Activated naive CD8-positive, alpha-beta T cell treated with anti-CD3 and anti-CD28 coated beads, Interleukin-2, amount 50 U/mL, for 24 hours (primary cell): ENCODE results near the gene TADA2A.
"Not testable (repeated sequence)": the region's sequence is repeated elsewhere in the genome, so short reads cannot be mapped to it uniquely, and the experiment has no call there.

Experiments used
- ATAC-seq: fragments of 150-1000 bp; cut with Tn5 transposase; one replicate; pipeline ENCODE4 v1.10.0; 2021
- DNase-seq: peaks from one replicate; pipeline ENCODE4 v3.0.0; 2021
- H3K27ac Mint-ChIP-seq: one replicate; pipeline ENCODE4 v1.8.0; 2021; ENCODE audit warnings: mild to moderate bottlenecking, mixed read lengths
- H3K27me3 Mint-ChIP-seq: one replicate; pipeline ENCODE4 v1.8.0; 2021; ENCODE audit warnings: mixed read lengths
- H3K36me3 Mint-ChIP-seq: one replicate; pipeline ENCODE4 v1.8.0; 2021; ENCODE audit warnings: low read depth, mixed read lengths
- H3K4me1 Mint-ChIP-seq: one replicate; pipeline ENCODE4 v1.8.0; 2021; ENCODE audit warnings: mixed read lengths
- H3K4me3 Mint-ChIP-seq: one replicate; pipeline ENCODE4 v1.8.0; 2021; ENCODE audit warnings: mild to moderate bottlenecking, moderate library complexity, mixed read lengths
- H3K9me3 Mint-ChIP-seq: one replicate; pipeline ENCODE4 v1.8.0; 2021; ENCODE audit warnings: mixed read lengths

TADA2A gene

GRCh38 chr17:37422971-37423625 lies 16.4 kb downstream of the TADA2A start:
- no peak overlapping the region for H3K4me3 Mint-ChIP-seq
- H3K27ac Mint-ChIP-seq, result no peak overlapping the region
- peaks cover 45% of the 10 kb centered on the region for H3K36me3 Mint-ChIP-seq
- H3K27me3 Mint-ChIP-seq, result no peaks in the 10 kb centered on the region
- DNase-seq, result no peak
- no peak for ATAC-seq
- no peaks in the 10 kb centered on the region for H3K9me3 Mint-ChIP-seq
- no peaks in the 10 kb centered on the region for H3K4me1 Mint-ChIP-seq

- Mint-ChIP-seq H3K9me3 (no peaks in the 10 kb centered on the region), H3K4me3 (no peak overlapping the region), H3K27me3 (no peaks in the 10 kb centered on the region), H3K27ac (no peak overlapping the region), H3K4me1 (peaks cover 18% of the 10 kb centered on the region), H3K36me3 (peaks cover 50% of the 10 kb centered on the region)
- no peak for DNase-seq
- no peak for ATAC-seq
Observed at GRCh38 chr17:37425268-37425667, 18.6 kb downstream of the TADA2A start.

- ATAC-seq, result no peak
- no peaks in the 10 kb centered on the region for H3K27me3 Mint-ChIP-seq
- H3K36me3 Mint-ChIP-seq, result peaks cover 51% of the 10 kb centered on the region
- no peaks in the 10 kb centered on the region for H3K9me3 Mint-ChIP-seq
- H3K4me1 Mint-ChIP-seq, result peaks cover 35% of the 10 kb centered on the region
- H3K4me3 Mint-ChIP-seq, result no peak overlapping the region
- no peak for DNase-seq
- peak overlapping the region; percentile 85 for H3K27ac Mint-ChIP-seq
Observed at GRCh38 chr17:37429039-37429438, 22.4 kb downstream of the TADA2A start.

GRCh38 chr17:37429453-37429852 lies 22.8 kb downstream of the TADA2A start:
- DNase-seq (no peak), ATAC-seq (no peak)
- Mint-ChIP-seq H3K9me3 (no peaks in the 10 kb centered on the region), H3K36me3 (peaks cover 55% of the 10 kb centered on the region), H3K27me3 (no peaks in the 10 kb centered on the region), H3K27ac (peak overlapping the region; percentile 85), H3K4me3 (peak overlapping the region; percentile 10), H3K4me1 (peaks cover 35% of the 10 kb centered on the region)

GRCh38 chr17:37430051-37430627 lies 23.5 kb downstream of the TADA2A start:
- H3K4me3 Mint-ChIP-seq, result peak overlapping the region; percentile 10
- H3K27me3 Mint-ChIP-seq, result no peaks in the 10 kb centered on the region
- no peaks in the 10 kb centered on the region for H3K9me3 Mint-ChIP-seq
- peaks cover 35% of the 10 kb centered on the region for H3K4me1 Mint-ChIP-seq
- ATAC-seq, result peak; percentile 92
- peaks cover 55% of the 10 kb centered on the region for H3K36me3 Mint-ChIP-seq
- H3K27ac Mint-ChIP-seq, result peak overlapping the region; percentile 85
- DNase-seq, result no peak

- Mint-ChIP-seq H3K27ac (no peak overlapping the region), H3K27me3 (no peaks in the 10 kb centered on the region), H3K4me1 (peaks cover 35% of the 10 kb centered on the region), H3K4me3 (no peak overlapping the region), H3K36me3 (peaks cover 41% of the 10 kb centered on the region), H3K9me3 (no peaks in the 10 kb centered on the region)
- ATAC-seq, result no peak
- DNase-seq, result no peak
Observed at GRCh38 chr17:37432671-37433070, 26.0 kb downstream of the TADA2A start.

GRCh38 chr17:37438141-37438540 lies 31.5 kb downstream of the TADA2A start:
- Mint-ChIP-seq H3K36me3 (peaks cover 50% of the 10 kb centered on the region), H3K9me3 (no peaks in the 10 kb centered on the region)

GRCh38 chr17:37440424-37440823 lies 33.7 kb downstream of the TADA2A start:
- H3K27ac Mint-ChIP-seq, result no peak overlapping the region
- H3K27me3 Mint-ChIP-seq, result no peaks in the 10 kb centered on the region
- H3K9me3 Mint-ChIP-seq, result no peaks in the 10 kb centered on the region
- H3K4me1 Mint-ChIP-seq, result no peaks in the 10 kb centered on the region
- no peak overlapping the region for H3K4me3 Mint-ChIP-seq
- ATAC-seq (no peak), DNase-seq (no peak)
- H3K36me3 Mint-ChIP-seq, result peaks cover 54% of the 10 kb centered on the region

More at GRCh38 chr17:37438141-37438540, 31.5 kb downstream of the TADA2A start:
- H3K27ac Mint-ChIP-seq, result no peak overlapping the region
- no peak overlapping the region for H3K4me3 Mint-ChIP-seq
- H3K27me3 Mint-ChIP-seq, result no peaks in the 10 kb centered on the region
- H3K4me1 Mint-ChIP-seq, result no peaks in the 10 kb centered on the region
- DNase-seq (no peak), ATAC-seq (no peak)

- H3K4me3 Mint-ChIP-seq, H3K9me3 Mint-ChIP-seq, H3K4me1 Mint-ChIP-seq, ATAC-seq, H3K27me3 Mint-ChIP-seq, H3K27ac Mint-ChIP-seq, DNase-seq: not testable (repeated sequence)
- peaks cover 56% of the 10 kb centered on the region for H3K36me3 Mint-ChIP-seq
Observed at GRCh38 chr17:37441369-37442014, 34.8 kb downstream of the TADA2A start.

- Mint-ChIP-seq H3K27ac (no peak overlapping the region), H3K4me3 (no peak overlapping the region), H3K36me3 (peaks cover 54% of the 10 kb centered on the region), H3K4me1 (peaks cover 4% of the 10 kb centered on the region), H3K27me3 (no peaks in the 10 kb centered on the region), H3K9me3 (no peaks in the 10 kb centered on the region)
- no peak for ATAC-seq
- no peak for DNase-seq
Observed at GRCh38 chr17:37446027-37446426, 39.3 kb downstream of the TADA2A start.

- peaks cover 4% of the 10 kb centered on the region for H3K4me1 Mint-ChIP-seq
- ATAC-seq, result peak; percentile 52
- no peak overlapping the region for H3K4me3 Mint-ChIP-seq
- no peak for DNase-seq
- peaks cover 46% of the 10 kb centered on the region for H3K36me3 Mint-ChIP-seq
- no peaks in the 10 kb centered on the region for H3K9me3 Mint-ChIP-seq
- no peak overlapping the region for H3K27ac Mint-ChIP-seq
- no peaks in the 10 kb centered on the region for H3K27me3 Mint-ChIP-seq
Observed at GRCh38 chr17:37447641-37448040, 41.0 kb downstream of the TADA2A start.

GRCh38 chr17:37450112-37450511 lies 43.4 kb downstream of the TADA2A start:
- H3K27me3 Mint-ChIP-seq, result no peaks in the 10 kb centered on the region
- no peak for DNase-seq
- ATAC-seq, result no peak
- no peaks in the 10 kb centered on the region for H3K9me3 Mint-ChIP-seq
- no peak overlapping the region for H3K4me3 Mint-ChIP-seq
- peaks cover 36% of the 10 kb centered on the region for H3K36me3 Mint-ChIP-seq
- no peak overlapping the region for H3K27ac Mint-ChIP-seq
- peaks cover 4% of the 10 kb centered on the region for H3K4me1 Mint-ChIP-seq

GRCh38 chr17:37457801-37458200 lies 51.1 kb downstream of the TADA2A start:
- not testable (repeated sequence) for H3K27ac Mint-ChIP-seq, H3K9me3 Mint-ChIP-seq, DNase-seq, H3K27me3 Mint-ChIP-seq, H3K4me3 Mint-ChIP-seq, ATAC-seq
- peaks cover 24% of the 10 kb centered on the region for H3K36me3 Mint-ChIP-seq
- peaks cover 11% of the 10 kb centered on the region for H3K4me1 Mint-ChIP-seq

- H3K9me3 Mint-ChIP-seq, result no peaks in the 10 kb centered on the region
- ATAC-seq, result no peak
- no peak for DNase-seq
- no peaks in the 10 kb centered on the region for H3K27me3 Mint-ChIP-seq
- no peak overlapping the region for H3K27ac Mint-ChIP-seq
- H3K4me3 Mint-ChIP-seq, result no peak overlapping the region
- peaks cover 22% of the 10 kb centered on the region for H3K36me3 Mint-ChIP-seq
- H3K4me1 Mint-ChIP-seq, result peaks cover 11% of the 10 kb centered on the region
Observed at GRCh38 chr17:37458805-37459204, 52.1 kb downstream of the TADA2A start.

GRCh38 chr17:37461668-37462067 lies 55.0 kb downstream of the TADA2A start:
- ATAC-seq (peak; percentile 79), DNase-seq (no peak)
- Mint-ChIP-seq H3K9me3 (no peaks in the 10 kb centered on the region), H3K27ac (peak overlapping the region; percentile 32), H3K4me1 (peaks cover 12% of the 10 kb centered on the region), H3K36me3 (peaks cover 35% of the 10 kb centered on the region), H3K4me3 (no peak overlapping the region), H3K27me3 (no peaks in the 10 kb centered on the region)
